Type B pancreatic cell (in vitro differentiated cells): ENCODE data around the gene LAMTOR2. TPM values are rescaled to one million over a fixed set of nuclear protein-coding genes. Genes with fewer than 3 reads are reported as not detected.
A peak's percentile ranks its signal among the peaks of the same experiment; 100 is the strongest.

Experiments used
- DNase-seq: peaks from one replicate; pipeline ENCODE4 v3.0.0; 2021; ENCODE audit warnings: mixed read lengths; ENCODE audit not compliant: unreplicated experiment; ENCODE audit errors: extremely low spot score
- H3K27ac Mint-ChIP-seq: 2 replicates; pipeline ENCODE4 v1.8.0; 2021; ENCODE audit warnings: mild to moderate bottlenecking, mixed read lengths
- H3K27me3 Mint-ChIP-seq: 2 replicates; pipeline ENCODE4 v1.8.0; 2021; ENCODE audit warnings: mixed read lengths
- H3K36me3 Mint-ChIP-seq: 2 replicates; pipeline ENCODE4 v1.8.0; 2021; ENCODE audit warnings: mixed read lengths
- H3K4me1 Mint-ChIP-seq: one replicate; pipeline ENCODE4 v1.8.0; 2021; ENCODE audit warnings: mixed read lengths; ENCODE audit not compliant: unreplicated experiment
- H3K4me3 Mint-ChIP-seq: 2 replicates; pipeline ENCODE4 v1.8.0; 2021; ENCODE audit warnings: mild to moderate bottlenecking, mixed read lengths
- H3K9me3 Mint-ChIP-seq: 2 replicates; pipeline ENCODE4 v1.8.0; 2021; ENCODE audit warnings: mixed read lengths
- total RNA-seq: library from RNA; stranded (reverse); gene quantifications from 2 replicates; pipeline ENCODE4 v1.2.1, GENCODE V29; 2021; ENCODE audit warnings: low replicate concordance
- TF ChIP-seq, protein P1 (sequence below): fragments of 200-600 bp; sonication (generic); conservative IDR thresholded peaks from 2 replicates; pipeline ENCODE4 v1.5.0; 2021; ENCODE audit warnings: antibody characterized with exemption, mild to moderate bottlenecking

Gene LAMTOR2
- total RNA-seq, 1 donor from 2014 or later, result 60.9 TPM

GRCh38 chr1:156014829-156015228, 39.8 kb upstream of the LAMTOR2 start:
- TF ChIP-seq, protein P1, sequence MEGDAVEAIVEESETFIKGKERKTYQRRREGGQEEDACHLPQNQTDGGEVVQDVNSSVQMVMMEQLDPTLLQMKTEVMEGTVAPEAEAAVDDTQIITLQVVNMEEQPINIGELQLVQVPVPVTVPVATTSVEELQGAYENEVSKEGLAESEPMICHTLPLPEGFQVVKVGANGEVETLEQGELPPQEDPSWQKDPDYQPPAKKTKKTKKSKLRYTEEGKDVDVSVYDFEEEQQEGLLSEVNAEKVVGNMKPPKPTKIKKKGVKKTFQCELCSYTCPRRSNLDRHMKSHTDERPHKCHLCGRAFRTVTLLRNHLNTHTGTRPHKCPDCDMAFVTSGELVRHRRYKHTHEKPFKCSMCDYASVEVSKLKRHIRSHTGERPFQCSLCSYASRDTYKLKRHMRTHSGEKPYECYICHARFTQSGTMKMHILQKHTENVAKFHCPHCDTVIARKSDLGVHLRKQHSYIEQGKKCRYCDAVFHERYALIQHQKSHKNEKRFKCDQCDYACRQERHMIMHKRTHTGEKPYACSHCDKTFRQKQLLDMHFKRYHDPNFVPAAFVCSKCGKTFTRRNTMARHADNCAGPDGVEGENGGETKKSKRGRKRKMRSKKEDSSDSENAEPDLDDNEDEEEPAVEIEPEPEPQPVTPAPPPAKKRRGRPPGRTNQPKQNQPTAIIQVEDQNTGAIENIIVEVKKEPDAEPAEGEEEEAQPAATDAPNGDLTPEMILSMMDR, result no peak
- Mint-ChIP-seq H3K36me3 (peaks cover 48% of the 10 kb centered on the region), H3K4me3 (no peak overlapping the region), H3K4me1 (peaks cover 5% of the 10 kb centered on the region), H3K27me3 (no peaks in the 10 kb centered on the region), H3K27ac (no peak overlapping the region), H3K9me3 (no peaks in the 10 kb centered on the region)
- DNase-seq, result no peak

DNA sequence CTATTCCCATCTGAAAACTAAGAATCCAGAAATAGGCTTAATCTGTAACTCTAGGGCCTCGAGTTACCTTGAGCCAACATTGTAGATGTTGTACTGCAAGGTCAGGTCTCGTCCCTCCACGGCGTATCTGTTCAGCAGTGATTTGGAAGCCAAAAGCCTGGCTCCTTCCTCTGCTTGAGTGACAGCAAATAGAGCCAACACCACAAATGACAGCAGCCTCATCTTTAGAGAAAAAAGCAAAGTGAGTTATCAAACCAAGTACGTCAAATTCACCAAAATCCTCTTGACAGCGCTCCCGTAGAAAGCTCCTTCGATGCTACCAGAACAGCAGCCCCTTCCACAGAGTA, 34.7 kb upstream of the LAMTOR2 start:
- peak overlapping the region; percentile 89 for H3K27ac Mint-ChIP-seq
- no peaks in the 10 kb centered on the region for H3K9me3 Mint-ChIP-seq
- no peaks in the 10 kb centered on the region for H3K27me3 Mint-ChIP-seq
- peaks cover 23% of the 10 kb centered on the region for H3K36me3 Mint-ChIP-seq
- TF ChIP-seq, protein P1, result no peak
- no peak for DNase-seq
- peak overlapping the region; percentile 99 for H3K4me3 Mint-ChIP-seq
- H3K4me1 Mint-ChIP-seq, result peaks cover 16% of the 10 kb centered on the region

GRCh38 chr1:156020293-156021092, 34.1 kb upstream of the LAMTOR2 start, which contains the start of gene SSR2:
SSR2 (minus strand) TSS chr1:156020951; CDS start chr1:156020167, 784 bp downstream.
- no peaks in the 10 kb centered on the region for H3K27me3 Mint-ChIP-seq
- H3K9me3 Mint-ChIP-seq, result no peaks in the 10 kb centered on the region
- peaks cover 16% of the 10 kb centered on the region for H3K4me1 Mint-ChIP-seq
- TF ChIP-seq, protein P1, result no peak
- DNase-seq, result peak; percentile 83
- H3K4me3 Mint-ChIP-seq, result peak within 1 kb of the TSS; percentile 99
- H3K27ac Mint-ChIP-seq, result peak within 1 kb of the TSS; percentile 89
- peaks cover 23% of the 10 kb centered on the region for H3K36me3 Mint-ChIP-seq

DNA sequence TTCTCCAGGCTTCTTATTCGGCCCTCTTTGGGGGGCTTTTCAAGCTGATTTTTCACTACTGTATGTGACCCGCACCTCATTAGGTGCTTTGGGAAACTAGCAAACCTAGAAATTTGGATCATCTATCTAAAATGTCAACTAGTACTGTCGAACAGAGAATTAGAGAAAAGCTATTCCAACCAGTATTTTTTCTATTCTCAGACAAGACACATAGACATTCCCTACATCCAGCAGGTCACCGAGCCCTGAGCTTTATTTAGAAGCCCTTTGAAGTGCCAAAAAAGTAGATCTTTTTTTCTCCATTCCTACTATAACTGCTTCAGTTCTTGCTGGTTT, 33.5 kb upstream of the LAMTOR2 start:
- TF ChIP-seq, protein P1, result no peak
- peak overlapping the region; percentile 89 for H3K27ac Mint-ChIP-seq

DNA sequence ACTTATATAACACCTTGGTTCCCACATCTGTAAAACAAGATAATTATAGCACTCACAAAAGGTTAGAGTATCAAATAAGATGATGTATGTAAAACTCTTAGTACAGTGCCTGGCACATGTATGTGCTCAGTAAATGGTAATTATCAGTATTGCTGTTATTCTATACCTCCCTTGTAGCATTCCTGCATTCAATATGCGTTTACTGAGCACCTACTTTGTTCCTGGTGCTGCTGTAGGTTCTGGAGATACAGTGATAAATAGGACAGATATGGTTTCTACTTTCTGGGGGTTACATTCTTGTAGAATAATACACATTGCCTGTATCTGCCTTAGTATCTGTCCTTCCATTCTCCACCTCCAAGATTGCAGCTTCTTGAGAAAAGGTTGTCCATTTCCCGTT, 32.6 kb upstream of the LAMTOR2 start:
- Mint-ChIP-seq H3K27me3 (no peaks in the 10 kb centered on the region), H3K4me3 (peak overlapping the region; percentile 74), H3K27ac (no peak overlapping the region), H3K36me3 (peaks cover 18% of the 10 kb centered on the region), H3K4me1 (peaks cover 20% of the 10 kb centered on the region), H3K9me3 (no peaks in the 10 kb centered on the region)
- no peak for DNase-seq
- TF ChIP-seq, protein P1, result no peak

More for the DNA sequence above, 33.5 kb upstream of the LAMTOR2 start:
- Mint-ChIP-seq H3K4me1 (peaks cover 19% of the 10 kb centered on the region), H3K4me3 (peak overlapping the region; percentile 99), H3K27me3 (no peaks in the 10 kb centered on the region), H3K9me3 (no peaks in the 10 kb centered on the region), H3K36me3 (peaks cover 23% of the 10 kb centered on the region)
- DNase-seq, result no peak
